Bone marrow (tissue), 2 donors: ENCODE data around the gene PPP3R1.
A peak's percentile ranks its signal among the peaks of the same experiment; 100 is the strongest.

Experiments used
- DNase-seq, 2 donors: peaks; one replicate each; lab custom pipeline; 2025; lab: John Stamatoyannopoulos, UW

Gene PPP3R1

DNA sequence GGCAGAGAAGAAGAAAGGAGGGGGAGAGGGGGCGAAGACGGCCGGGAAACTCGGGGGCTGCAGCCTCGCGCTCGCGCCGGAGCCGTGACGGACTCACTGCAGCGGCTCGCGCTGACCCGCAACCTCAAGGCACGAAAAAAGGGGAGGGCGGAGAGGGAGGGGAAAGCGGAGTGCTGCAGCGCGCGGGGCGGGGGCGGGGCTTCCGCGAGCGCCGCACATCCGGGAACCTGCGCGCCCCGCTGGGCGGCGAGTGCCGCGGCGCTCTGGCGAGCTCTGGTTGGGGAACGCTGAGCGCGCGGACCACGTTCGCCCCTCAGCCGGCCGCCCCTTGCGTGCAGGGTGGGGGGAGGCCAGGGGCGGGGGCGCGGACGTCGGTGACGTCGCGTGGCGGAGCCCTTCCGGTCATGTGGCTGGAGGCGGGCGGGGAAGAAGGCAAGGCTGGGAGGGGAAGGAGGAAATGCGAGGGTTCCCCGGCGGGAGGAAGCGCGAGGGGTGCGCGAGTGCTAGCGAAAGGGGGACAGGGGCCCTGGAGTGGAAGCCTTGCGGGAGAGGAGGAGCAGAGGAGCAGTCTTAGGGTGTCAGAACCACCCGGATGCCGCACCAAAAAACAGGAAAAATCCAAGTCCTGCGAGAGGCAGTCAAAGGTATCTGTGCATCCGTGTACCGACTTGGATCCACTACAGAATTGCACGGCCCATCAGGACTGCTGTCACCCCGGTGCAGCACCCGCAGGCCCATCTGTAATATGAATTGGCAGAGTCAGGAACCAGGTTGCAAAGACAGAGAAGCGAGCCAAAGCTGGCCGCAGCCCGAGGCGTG, at the start of gene PPP3R1:
TSS of gene PPP3R1 (minus strand) at position 133 of the 819 bp plus-strand sequence. CDS start 405 bp downstream, outside the sequence.
- peak; percentile 86 to 89 for DNase-seq

DNA sequence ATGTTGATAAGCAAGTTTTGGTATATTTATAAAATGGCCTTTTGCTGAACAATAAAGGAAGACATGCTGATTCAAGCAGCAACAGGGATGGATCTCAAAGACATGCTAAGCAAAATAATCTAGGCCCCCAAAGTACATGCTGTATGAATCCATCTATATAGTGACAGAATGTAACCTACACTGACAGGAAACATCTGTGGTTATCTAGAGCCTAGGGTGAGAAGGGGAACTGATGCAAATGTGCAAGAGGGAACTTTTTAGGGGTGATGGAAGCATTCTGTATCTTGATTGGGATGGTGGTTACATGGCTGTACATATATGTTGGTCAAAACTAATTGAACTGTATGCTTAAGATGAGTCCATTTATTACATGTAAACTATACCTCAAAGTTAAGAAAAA, 43.2 kb upstream of the PPP3R1 start:
- DNase-seq, result peak in 1 of 2 donors; percentile 83

GRCh38 chr2:68294913-68295312, 42.6 kb upstream of the PPP3R1 start:
- DNase-seq, result no peak

GRCh38 chr2:68294187-68294586, 41.9 kb upstream of the PPP3R1 start:
- DNase-seq, result no peak

DNA sequence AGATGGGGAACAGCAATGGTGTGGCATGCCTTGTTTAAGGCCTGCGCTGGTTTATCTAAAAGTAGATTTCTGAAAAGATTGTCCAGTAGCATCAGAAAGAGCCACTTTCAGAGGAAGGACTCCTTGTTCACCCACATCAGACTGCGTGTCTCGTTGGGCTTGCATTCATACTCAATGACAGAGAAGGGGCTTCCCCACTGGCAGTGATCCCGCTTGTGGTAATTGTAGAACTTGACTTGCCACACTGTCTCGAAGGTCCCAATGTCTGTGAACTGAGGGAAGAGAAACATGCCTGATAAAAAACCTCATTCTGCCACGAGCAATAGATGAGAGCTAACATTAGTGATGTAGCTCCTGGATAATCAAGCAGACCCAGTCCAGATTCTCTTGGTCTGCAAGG, 41.4 kb upstream of the PPP3R1 start:
- no peak for DNase-seq

GRCh38 chr2:68293024-68293423, 40.7 kb upstream of the PPP3R1 start:
- DNase-seq, result no peak

- peak in 1 of 2 donors; percentile 23 for DNase-seq
Measured at GRCh38 chr2:68292108-68292710, 39.9 kb upstream of the PPP3R1 start.

- DNase-seq, result no peak
Measured at GRCh38 chr2:68291314-68291713, 39.0 kb upstream of the PPP3R1 start.

- DNase-seq, result peak in 1 of 2 donors; percentile 56
Measured at GRCh38 chr2:68290901-68291300, 38.6 kb upstream of the PPP3R1 start.

- peak in 1 of 2 donors; percentile 86 for DNase-seq
Measured at GRCh38 chr2:68287580-68288441, 35.5 kb upstream of the PPP3R1 start.

DNA sequence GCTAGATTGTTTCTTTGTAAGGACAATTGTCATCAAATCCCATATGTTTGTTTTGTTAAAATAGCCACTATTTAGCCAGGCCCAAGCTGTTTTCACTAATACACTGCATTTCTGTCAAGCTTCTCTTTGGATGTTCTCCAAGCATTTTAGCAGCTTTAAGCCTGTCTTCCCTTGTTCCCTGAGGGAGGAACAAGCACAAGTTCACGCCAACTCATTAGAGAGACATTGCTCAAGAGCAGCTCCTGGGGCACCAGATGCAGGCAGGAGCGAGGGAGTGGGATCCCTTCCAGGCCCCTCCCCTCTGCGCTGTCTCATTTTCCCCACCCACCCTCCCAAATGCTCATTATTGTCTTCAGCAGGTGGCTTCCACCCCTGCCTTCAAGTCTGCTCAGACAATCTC, 32.6 kb upstream of the PPP3R1 start:
- DNase-seq, result no peak

DNA sequence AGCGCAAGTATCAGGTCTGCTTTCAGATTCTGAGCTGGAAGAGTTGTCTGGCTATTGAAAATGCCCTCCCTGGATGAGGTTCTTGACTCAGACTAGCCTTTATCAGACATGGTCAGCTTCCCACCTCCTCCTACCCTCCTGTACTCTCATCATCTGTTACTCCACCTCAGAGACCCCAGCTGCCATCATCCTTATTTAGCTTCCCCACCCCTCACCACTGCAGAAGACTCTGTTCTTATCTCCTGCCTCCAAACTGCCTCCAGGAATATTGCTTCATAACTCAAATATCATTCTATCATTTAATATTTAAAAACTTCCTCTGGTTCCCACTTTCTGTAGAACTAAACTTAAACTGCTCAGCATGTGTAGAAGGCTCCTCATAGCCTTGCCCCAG, 31.1 kb upstream of the PPP3R1 start:
- no peak for DNase-seq

GRCh38 chr2:68282811-68283418, 30.6 kb upstream of the PPP3R1 start:
- peak in 1 of 2 donors; percentile 27 for DNase-seq

DNA sequence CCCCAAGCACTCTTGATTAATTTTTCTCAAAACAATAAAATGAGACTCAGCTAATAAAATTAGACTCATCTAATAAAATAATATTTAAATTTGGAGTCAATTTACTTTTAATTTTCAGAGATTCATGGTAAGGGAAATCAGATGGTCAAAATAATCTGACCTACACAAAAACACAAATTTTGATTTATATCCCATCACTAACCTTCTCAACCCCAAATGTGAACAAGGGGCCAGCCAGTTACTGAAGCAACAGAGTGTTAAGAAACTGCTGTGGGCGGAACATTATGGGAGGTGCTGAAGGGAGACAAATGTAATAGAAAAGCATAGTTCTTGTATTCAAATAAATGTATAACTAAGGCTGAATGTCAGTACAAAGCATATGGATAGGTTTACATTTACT, 28.5 kb upstream of the PPP3R1 start:
- no peak for DNase-seq

DNA sequence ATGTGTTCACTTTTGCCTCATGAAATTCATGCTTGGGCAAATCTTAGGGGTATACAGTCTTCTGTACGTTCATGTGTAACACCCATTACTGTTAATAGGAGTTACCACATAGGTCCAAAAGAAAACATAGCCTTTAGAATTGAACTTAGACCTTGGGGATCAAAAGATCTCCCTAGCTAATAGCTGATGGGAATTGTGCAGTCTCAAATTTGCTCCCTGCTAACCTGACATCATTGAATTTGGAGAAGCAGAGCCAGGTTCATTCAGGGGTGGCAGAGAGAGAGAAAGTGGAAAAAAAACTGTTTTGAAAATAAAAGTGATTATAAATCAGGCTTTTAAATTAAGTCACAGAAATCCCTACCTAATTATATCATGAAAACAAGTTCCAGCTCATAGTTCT, 28.0 kb upstream of the PPP3R1 start:
- DNase-seq, result no peak

GRCh38 chr2:68279691-68280090, 27.4 kb upstream of the PPP3R1 start:
- DNase-seq, result no peak

GRCh38 chr2:68278169-68278568, 25.8 kb upstream of the PPP3R1 start:
- DNase-seq, result no peak

- no peak for DNase-seq
Measured at GRCh38 chr2:68274022-68274421, 21.7 kb upstream of the PPP3R1 start.

GRCh38 chr2:68272246-68272994, 20.1 kb upstream of the PPP3R1 start:
- peak in 1 of 2 donors; percentile 84 for DNase-seq

DNA sequence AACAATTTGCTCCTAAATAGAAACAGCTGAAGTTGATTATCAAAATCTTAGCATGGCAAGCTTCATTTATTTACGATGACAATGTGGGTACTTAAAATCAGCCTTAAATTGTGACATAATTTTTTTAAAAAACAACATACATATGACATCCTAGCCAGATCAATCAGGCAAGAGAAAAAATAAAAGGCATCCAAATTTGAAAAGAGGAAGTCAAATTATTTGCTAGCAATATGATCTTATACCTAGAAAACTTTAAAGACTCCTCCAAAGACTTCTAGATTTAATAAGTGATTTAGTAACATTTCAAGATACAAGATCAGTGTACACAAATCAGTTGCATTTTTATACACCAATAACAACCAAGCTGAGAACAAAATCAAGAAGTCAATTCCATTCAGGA, 14.3 kb upstream of the PPP3R1 start:
- no peak for DNase-seq

- DNase-seq, result no peak
Measured at GRCh38 chr2:68263632-68264031, 11.3 kb upstream of the PPP3R1 start.
